Fibroblast of lung (primary cell): Measurements from ENCODE around the gene OR2AT4. TPM values are rescaled to one million over a fixed set of nuclear protein-coding genes. Genes with fewer than 3 reads are reported as not detected.

ENCODE experiments used
- DNase-seq, 2 donors: peaks; one replicate each; pipeline versions ENCODE4 v3.0.0 to v3.0.0-alpha.2; 2010; ENCODE audit warnings: low read depth in 2 of 2
- H2AFZ ChIP-seq: 2 replicates; pipeline ENCODE4 v1.5.1; 2012; ENCODE audit warnings: low read length, control low read depth, inconsistent platforms
- H3K27ac ChIP-seq: 2 replicates; pipeline ENCODE4 v1.5.1; 2011; ENCODE audit warnings: low read length, control low read depth; ENCODE audit not compliant: insufficient read depth
- H3K27me3 ChIP-seq: 2 replicates; pipeline ENCODE4 v1.5.1; 2011; ENCODE audit warnings: mild to moderate bottlenecking, low read length; ENCODE audit not compliant: control insufficient read depth, insufficient read depth
- H3K36me3 ChIP-seq: 2 replicates; pipeline ENCODE4 v1.5.1; 2011; ENCODE audit warnings: low read length; ENCODE audit not compliant: control insufficient read depth, insufficient read depth
- H3K4me1 ChIP-seq: 2 replicates; pipeline ENCODE4 v1.5.1; 2011; ENCODE audit warnings: low read length; ENCODE audit not compliant: control insufficient read depth, insufficient read depth; ENCODE audit errors: extremely low read depth
- H3K4me2 ChIP-seq: 2 replicates; pipeline ENCODE4 v1.5.1; 2011; ENCODE audit warnings: low read length, control low read depth; ENCODE audit not compliant: insufficient read depth; ENCODE audit errors: extremely low read depth
- H3K4me3 ChIP-seq, 4 experiments: fragments of 200-600 bp in 1 of 4; sonication (generic) in 1 of 4; replicated peaks in 1 of 4; 2 replicates each; pipeline ENCODE4 v1.5.1; 2011 to 2016; ENCODE audit warnings: low read length in 4 of 4, low read depth in 3 of 4, mild to moderate bottlenecking in 3 of 4, control low read depth in 2 of 4, inconsistent platforms in 1 of 4, mixed read lengths in 1 of 4; ENCODE audit not compliant: insufficient read depth in 1 of 4; ENCODE audit errors: control extremely low read depth in 1 of 4
- H3K79me2 ChIP-seq: 2 replicates; pipeline ENCODE4 v1.5.1; 2012; ENCODE audit warnings: mild to moderate bottlenecking, low read length, inconsistent platforms; ENCODE audit not compliant: control insufficient read depth, insufficient read depth
- H3K9ac ChIP-seq: 2 replicates; pipeline ENCODE4 v1.5.1; 2011; ENCODE audit warnings: mild to moderate bottlenecking, low read length, control low read depth; ENCODE audit not compliant: insufficient read depth
- H3K9me3 ChIP-seq: 2 replicates; pipeline ENCODE4 v1.5.1; 2012; ENCODE audit warnings: low read depth, low read length; ENCODE audit not compliant: control insufficient read depth, insufficient read depth
- H4K20me1 ChIP-seq: 2 replicates; pipeline ENCODE4 v1.5.1; 2011; ENCODE audit warnings: low read length; ENCODE audit not compliant: control insufficient read depth, insufficient read depth; ENCODE audit errors: extremely low read depth
- CTCF ChIP-seq, 2 donors: IDR thresholded peaks in 1 of 2; conservative IDR thresholded peaks in 1 of 2; 1 replicate in 1 of 2; 2 replicates in 1 of 2; pipeline ENCODE4 v1.5.1; 2011 to 2012; ENCODE audit warnings: low read length in 2 of 2, control low read depth in 1 of 2, inconsistent platforms in 1 of 2, low read depth in 1 of 2, mild to moderate bottlenecking in 1 of 2
- EZH2 ChIP-seq: IDR thresholded peaks from 2 replicates; pipeline ENCODE4 v1.5.1; 2012; ENCODE audit warnings: low read length, control low read depth, mild to moderate bottlenecking; ENCODE audit errors: missing control alignments
- polyA plus RNA-seq, 2 donors: library from polyadenylated mRNA; depleted of rRNA in 1 of 2; stranded (reverse) in 1 of 2; unstranded in 1 of 2; fragments of >200 nt; gene quantifications; 2 replicates each; pipeline ENCODE4 v1.2.1, GENCODE V29; 2011 to 2012; ENCODE audit warnings: missing spikeins in 1 of 2
- total RNA-seq: library from RNA; depleted of rRNA; stranded (reverse); fragments of >200 nt; gene quantifications from 2 replicates; pipeline ENCODE4 v1.2.1, GENCODE V29; 2014

Gene OR2AT4
- total and polyA plus RNA-seq, 2 donors (not counting 1 experiment from before 2014, with no cell fraction given): not detected

- no peaks in the 10 kb centered on the region for H3K36me3 ChIP-seq
- H3K9ac ChIP-seq: no peak overlapping the region
- no peaks in the 10 kb centered on the region for H4K20me1 ChIP-seq
- TF ChIP-seq EZH2 (no peak), CTCF (conservative IDR thresholded peaks at IDR 0.05 in 1 of 2, IDR thresholded peaks at IDR 0.05 in 1 of 2; ENCODE audit: low read depth in 1 of 2, low read length in 2 of 2) (no peak)
- no peak overlapping the region for H2AFZ ChIP-seq
- H3K4me2 ChIP-seq: no peak overlapping the region
- no peak overlapping the region for H3K4me3 ChIP-seq
- H3K27me3 ChIP-seq: no peaks in the 10 kb centered on the region
- H3K27ac ChIP-seq: no peak overlapping the region
- H3K9me3 ChIP-seq: no peaks in the 10 kb centered on the region
- H3K4me1 ChIP-seq: peaks cover 6% of the 10 kb centered on the region
- H3K79me2 ChIP-seq: no peaks in the 10 kb centered on the region
- DNase-seq: no peak
Observed at GRCh38 chr11:75144716-75145014, 48.0 kb upstream of the OR2AT4 start.

- Histone ChIP-seq H3K27ac (no peak overlapping the region), H4K20me1 (no peaks in the 10 kb centered on the region), H3K9me3 (no peaks in the 10 kb centered on the region), H3K27me3 (peaks cover under 1% of the 10 kb centered on the region), H3K4me1 (peaks cover 6% of the 10 kb centered on the region), H3K36me3 (no peaks in the 10 kb centered on the region), H3K79me2 (no peaks in the 10 kb centered on the region), H3K4me3 (no peak overlapping the region), H3K9ac (no peak overlapping the region), H2AFZ (peak overlapping the region; percentile 15), H3K4me2 (peak overlapping the region; percentile 1)
- TF ChIP-seq CTCF (conservative IDR thresholded peaks at IDR 0.05 in 1 of 2, IDR thresholded peaks at IDR 0.05 in 1 of 2; ENCODE audit: low read depth in 1 of 2, low read length in 2 of 2): no peak
- TF ChIP-seq EZH2: no peak
- no peak for DNase-seq
Observed at GRCh38 chr11:75143420-75143731, 46.7 kb upstream of the OR2AT4 start.

GRCh38 chr11:75142714-75143419 lies 46.2 kb upstream of the OR2AT4 start:
- DNase-seq: peak; percentile 89 to 95
- no peak overlapping the region for H3K9ac ChIP-seq
- H3K9me3 ChIP-seq: no peaks in the 10 kb centered on the region
- no peak overlapping the region for H3K4me3 ChIP-seq
- H2AFZ ChIP-seq: peak overlapping the region; percentile 72
- no peak for TF ChIP-seq EZH2
- TF ChIP-seq CTCF (conservative IDR thresholded peaks at IDR 0.05 in 1 of 2, IDR thresholded peaks at IDR 0.05 in 1 of 2; ENCODE audit: low read depth in 1 of 2, low read length in 2 of 2): no peak
- H3K4me2 ChIP-seq: peak overlapping the region; percentile 1
- no peaks in the 10 kb centered on the region for H3K79me2 ChIP-seq
- H3K36me3 ChIP-seq: no peaks in the 10 kb centered on the region
- peaks cover 6% of the 10 kb centered on the region for H3K4me1 ChIP-seq
- no peaks in the 10 kb centered on the region for H4K20me1 ChIP-seq
- H3K27me3 ChIP-seq: peaks cover 4% of the 10 kb centered on the region
- no peak overlapping the region for H3K27ac ChIP-seq
